Activated CD8-positive, alpha-beta T cell treated with anti-CD3 and anti-CD28 coated beads for 36 hours (primary cell): Measurements from ENCODE around the gene RAP1GDS1. TPM values are rescaled to one million over a fixed set of nuclear protein-coding genes. Genes with fewer than 3 reads are reported as not detected.

Experiments used
- ATAC-seq: fragments of 200-7000 bp; cut with Tn5 transposase; one replicate; pipeline ENCODE4 v1.10.0; 2021; ENCODE audit warnings: mild to moderate bottlenecking, moderate library complexity
- CTCF ChIA-PET: fragments of 350-600 bp; sonication (Branson Sonifier 250); formaldehyde crosslinking; loops from one replicate; lab custom pipeline; 2021; ENCODE audit warnings: antibody characterized with exemption; lab: Charles Lee
- POLR2A ChIA-PET: fragments of 350-600 bp; sonication (Branson Sonifier 250); formaldehyde crosslinking; loops from one replicate; lab custom pipeline; 2021; ENCODE audit warnings: antibody characterized with exemption; lab: Charles Lee
- DNase-seq: peaks from one replicate; pipeline ENCODE4 v3.0.0-alpha.2; 2020
- H3K27ac Mint-ChIP-seq: one replicate; pipeline ENCODE4 v1.8.0; 2021; ENCODE audit warnings: mild to moderate bottlenecking, mixed read lengths
- H3K27me3 Mint-ChIP-seq: one replicate; pipeline ENCODE4 v1.8.0; 2021; ENCODE audit warnings: mixed read lengths
- H3K36me3 Mint-ChIP-seq: one replicate; pipeline ENCODE4 v1.8.0; 2021; ENCODE audit warnings: low read depth, mixed read lengths
- H3K4me1 Mint-ChIP-seq: one replicate; pipeline ENCODE4 v1.8.0; 2021; ENCODE audit warnings: low read depth, mixed read lengths
- H3K4me3 Mint-ChIP-seq: one replicate; pipeline ENCODE4 v1.8.0; 2021; ENCODE audit warnings: mild to moderate bottlenecking, moderate library complexity, mixed read lengths
- H3K9me3 Mint-ChIP-seq: one replicate; pipeline ENCODE4 v1.8.0; 2021; ENCODE audit warnings: mixed read lengths
- CTCF ChIP-seq: fragments of 200-600 bp; IDR thresholded peaks from one replicate; pipeline ENCODE4 v1.8.0; 2022; ENCODE audit warnings: antibody characterized with exemption, mild to moderate bottlenecking
- intact Hi-C: fragments of 100-400 bp; cut with micrococcal nuclease; formaldehyde crosslinking; loops from one replicate; pipeline ENCODE4 v1.10.0; 2022
- total RNA-seq, 2 experiments: library from RNA; stranded (reverse); gene quantifications; one replicate each; pipeline ENCODE4 v1.2.3, GENCODE V29; 2021

The RAP1GDS1 gene
- total RNA-seq, 2 experiments from 2014 or later, result 49.8 to 52.1 TPM

GRCh38 chr4:98469771-98470170 is 208.6 kb downstream of the RAP1GDS1 start:
- ChIA-PET CTCF (interaction anchor here (0.8 to 1.2 kb wide), 3 partner anchors 8 to 525 kb away, joined by 3 to 4 read pairs (median 3); partner anchors contain the start of gene METAP1), POLR2A (interaction anchor here (0.6 kb wide), 2 partner anchors 313 to 675 kb away, joined by 3 read pairs; no protein-coding TSS in a partner anchor)
- intact Hi-C loops, result loop anchor here (5.0 kb wide), 1 partner anchor 193 kb away; no protein-coding TSS in a partner anchor
- no peaks in the 10 kb centered on the region for H3K27me3 Mint-ChIP-seq
- no peak overlapping the region for H3K4me3 Mint-ChIP-seq
- ATAC-seq, result no peak
- H3K9me3 Mint-ChIP-seq, result no peaks in the 10 kb centered on the region
- H3K27ac Mint-ChIP-seq, result no peak overlapping the region
- H3K36me3 Mint-ChIP-seq, result peaks cover 31% of the 10 kb centered on the region
- DNase-seq, result no peak
- peaks cover 32% of the 10 kb centered on the region for H3K4me1 Mint-ChIP-seq
- TF ChIP-seq CTCF, result no peak

GRCh38 chr4:98470366-98470765 is 209.2 kb downstream of the RAP1GDS1 start:
- Mint-ChIP-seq H3K9me3 (no peaks in the 10 kb centered on the region), H3K4me1 (peaks cover 32% of the 10 kb centered on the region), H3K4me3 (no peak overlapping the region), H3K27ac (no peak overlapping the region), H3K27me3 (no peaks in the 10 kb centered on the region), H3K36me3 (peaks cover 37% of the 10 kb centered on the region)
- intact Hi-C loops, result no loop called here
- DNase-seq, result no peak
- ChIA-PET POLR2A (no interaction called here), CTCF (interaction anchor here (0.9 to 1.2 kb wide), 3 partner anchors 25 to 525 kb away, joined by 3 to 4 read pairs (median 3); partner anchors contain the start of gene METAP1)
- no peak for TF ChIP-seq CTCF
- ATAC-seq, result no peak

- H3K27me3 Mint-ChIP-seq, result no peaks in the 10 kb centered on the region
- ChIA-PET POLR2A (no interaction called here), CTCF (interaction anchor here (1.1 to 1.4 kb wide), 3 partner anchors 12 to 187 kb away, joined by 3 to 4 read pairs (median 4); partner anchors contain the start of gene TSPAN5)
- DNase-seq (no peak), ATAC-seq (no peak)
- no peak overlapping the region for H3K4me3 Mint-ChIP-seq
- H3K9me3 Mint-ChIP-seq, result no peaks in the 10 kb centered on the region
- H3K27ac Mint-ChIP-seq, result no peak overlapping the region
- peaks cover 38% of the 10 kb centered on the region for H3K36me3 Mint-ChIP-seq
- intact Hi-C loops, result no loop called here
- H3K4me1 Mint-ChIP-seq, result peaks cover 28% of the 10 kb centered on the region
- no peak for TF ChIP-seq CTCF
Observed at GRCh38 chr4:98470831-98471230, 209.6 kb downstream of the RAP1GDS1 start.

DNA sequence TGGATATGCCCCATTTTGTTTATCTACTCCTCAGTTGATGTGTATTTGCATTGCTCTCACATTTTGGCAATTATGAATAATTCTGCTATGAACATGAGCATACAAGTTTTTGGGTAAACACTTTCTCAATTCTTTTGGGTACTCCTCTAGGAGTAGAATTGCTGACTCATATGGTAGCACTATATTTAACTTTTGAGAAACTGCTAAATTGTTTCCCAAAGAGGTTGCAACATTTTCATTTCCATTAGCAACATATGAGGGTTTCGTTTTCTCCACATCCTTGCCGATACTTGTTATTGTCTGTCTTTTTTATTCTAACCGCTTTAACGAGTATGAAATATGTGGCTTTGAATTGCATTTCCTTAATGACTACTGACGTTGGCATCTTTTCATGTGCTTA is 211.9 kb downstream of the RAP1GDS1 start:
- TF ChIP-seq CTCF, result no peak
- ChIA-PET CTCF (no interaction called here), POLR2A (no interaction called here)
- Mint-ChIP-seq H3K9me3 (no peaks in the 10 kb centered on the region), H3K4me1 (peaks cover 21% of the 10 kb centered on the region), H3K36me3 (peaks cover 47% of the 10 kb centered on the region), H3K27me3 (no peaks in the 10 kb centered on the region), H3K27ac (no peak overlapping the region), H3K4me3 (no peak overlapping the region)
- DNase-seq (no peak), ATAC-seq (no peak)
- intact Hi-C loops, result no loop called here

GRCh38 chr4:98474408-98474844 is 213.2 kb downstream of the RAP1GDS1 start:
- no peak for ATAC-seq
- Mint-ChIP-seq H3K27me3 (no peaks in the 10 kb centered on the region), H3K9me3 (no peaks in the 10 kb centered on the region), H3K4me3 (no peak overlapping the region), H3K27ac (no peak overlapping the region), H3K36me3 (peaks cover 54% of the 10 kb centered on the region), H3K4me1 (peaks cover 28% of the 10 kb centered on the region)
- intact Hi-C loops, result no loop called here
- no peak for DNase-seq
- ChIA-PET CTCF (interaction anchor here (0.6 to 1.1 kb wide), 3 partner anchors 9 to 480 kb away, joined by 3 read pairs; no protein-coding TSS in a partner anchor), POLR2A (interaction anchor here (1.0 to 1.1 kb wide), 3 partner anchors 10 to 184 kb away, joined by 3 read pairs; partner anchors contain the start of gene TSPAN5)
- no peak for TF ChIP-seq CTCF
